H54 (cell line): ENCODE results near the gene TNFRSF9.
A peak's percentile ranks its signal among the peaks of the same experiment; 100 is the strongest.
"Not testable (repeated sequence)": the region's sequence is repeated elsewhere in the genome, so short reads cannot be mapped to it uniquely, and the experiment has no call there.

Experiments used
- DNase-seq: peaks from one replicate; pipeline ENCODE4 v3.0.0; 2011; ENCODE audit warnings: low spot score, mixed read lengths; ENCODE audit not compliant: insufficient read length
- FAIRE-seq: peaks from 3 replicates; lab custom pipeline; 2011; peaks lifted over from hg19 to GRCh38; lab: Jason Lieb, UNC
- POLR2A ChIP-seq: IDR thresholded peaks from 2 replicates; pipeline ENCODE4 v1.6.1; 2011; ENCODE audit warnings: low read depth, mild to moderate bottlenecking, low read length

The TNFRSF9 gene

GRCh38 chr1:7967651-7968050 lies 27.0 kb upstream of the TNFRSF9 start:
- TF ChIP-seq POLR2A: no peak

GRCh38 chr1:7967196-7967595 lies 26.6 kb upstream of the TNFRSF9 start:
- FAIRE-seq (no peak), DNase-seq (no peak)
- TF ChIP-seq POLR2A: no peak

More at GRCh38 chr1:7967651-7968050, 27.0 kb upstream of the TNFRSF9 start:
- FAIRE-seq (no peak), DNase-seq (no peak)

- DNase-seq: no peak
- no peak for TF ChIP-seq POLR2A
- FAIRE-seq: no peak
These were observed 23.8 kb upstream of the TNFRSF9 start for GRCh38 chr1:7964476-7964875.

GRCh38 chr1:7963841-7964240 lies 23.2 kb upstream of the TNFRSF9 start:
- DNase-seq, FAIRE-seq: not testable (repeated sequence)

GRCh38 chr1:7963378-7963730 lies 22.7 kb upstream of the TNFRSF9 start:
- DNase-seq, FAIRE-seq: not testable (repeated sequence)

- FAIRE-seq (no peak), DNase-seq (no peak)
- TF ChIP-seq POLR2A: no peak
These were observed 22.2 kb upstream of the TNFRSF9 start for GRCh38 chr1:7962636-7963377.

- DNase-seq (no peak), FAIRE-seq (no peak)
- no peak for TF ChIP-seq POLR2A
These were observed 21.3 kb upstream of the TNFRSF9 start for GRCh38 chr1:7962014-7962335.

GRCh38 chr1:7961216-7962013 lies 20.8 kb upstream of the TNFRSF9 start, which contains the start of gene PARK7:
Gene PARK7 (plus strand): TSS chr1:7961711. CDS start chr1:7962786, 1,075 bp downstream.
- FAIRE-seq (peak; percentile 60), DNase-seq (peak; percentile 86)
- TF ChIP-seq POLR2A: peak; percentile 82

GRCh38 chr1:7960867-7961215 lies 20.2 kb upstream of the TNFRSF9 start:
- FAIRE-seq: no peak
- TF ChIP-seq POLR2A: no peak
- DNase-seq: no peak

- FAIRE-seq (no peak), DNase-seq (no peak)
- no peak for TF ChIP-seq POLR2A
These were observed 19.5 kb upstream of the TNFRSF9 start for GRCh38 chr1:7960165-7960564.

GRCh38 chr1:7956218-7957032 lies 15.8 kb upstream of the TNFRSF9 start:
- DNase-seq (peak; percentile 42), FAIRE-seq (peak; percentile 76)
- TF ChIP-seq POLR2A: no peak

- no peak for TF ChIP-seq POLR2A
- DNase-seq (no peak), FAIRE-seq (no peak)
These were observed 14.0 kb upstream of the TNFRSF9 start for GRCh38 chr1:7954683-7955082.

GRCh38 chr1:7953850-7954609 lies 13.4 kb upstream of the TNFRSF9 start:
- FAIRE-seq: no peak

GRCh38 chr1:7952791-7953190 lies 12.2 kb upstream of the TNFRSF9 start:
- DNase-seq, FAIRE-seq: not testable (repeated sequence)

More at GRCh38 chr1:7953850-7954609, 13.4 kb upstream of the TNFRSF9 start:
- DNase-seq: no peak
- TF ChIP-seq POLR2A: no peak
